Right lobe of liver (tissue), 4 donors: ENCODE results near the gene PTEN.

Experiments
- CTCF ChIP-seq, 4 donors: fragments of 200-600 bp in 3 of 4; fragments of 450-650 bp in 1 of 4; IDR thresholded peaks; one replicate each; pipeline versions ENCODE4 v1.5.1 to v1.8.0; 2016 to 2022; ENCODE audit warnings: antibody characterized with exemption in 4 of 4, mild to moderate bottlenecking in 2 of 4
- POLR2A ChIP-seq: fragments of 450-650 bp; IDR thresholded peaks from one replicate; pipeline ENCODE4 v1.6.1; 2017; ENCODE audit warnings: antibody characterized with exemption, mild to moderate bottlenecking
- donor health status: DM: no; HTN: no; CAD: no.
- donor health status: DM: no; HTN: no; CAD: no.
- donor health status: DM: no; HTN: yes; CAD: no.

GRCh38 chr10:87827681-87828080 is 35.7 kb upstream of the PTEN start:
- TF ChIP-seq CTCF (IDR thresholded peaks at IDR 0.05) = no peak
- TF ChIP-seq POLR2A = no peak
